Stimulated activated CD4-positive, alpha-beta T cell treated with anti-CD3 and anti-CD28 coated beads, TNF-alpha, amount 100 ng/mL, for 48 hours (primary cell): Measurements from ENCODE around the gene AMY2B.
"Not testable (repeated sequence)": the region's sequence is repeated elsewhere in the genome, so short reads cannot be mapped to it uniquely, and the experiment has no call there.

ENCODE experiments used
- DNase-seq, 3 donors: peaks; one replicate each; pipeline ENCODE4 v3.0.0-alpha.2; 2020; ENCODE audit warnings: low read depth in 3 of 3

AMY2B gene

DNA sequence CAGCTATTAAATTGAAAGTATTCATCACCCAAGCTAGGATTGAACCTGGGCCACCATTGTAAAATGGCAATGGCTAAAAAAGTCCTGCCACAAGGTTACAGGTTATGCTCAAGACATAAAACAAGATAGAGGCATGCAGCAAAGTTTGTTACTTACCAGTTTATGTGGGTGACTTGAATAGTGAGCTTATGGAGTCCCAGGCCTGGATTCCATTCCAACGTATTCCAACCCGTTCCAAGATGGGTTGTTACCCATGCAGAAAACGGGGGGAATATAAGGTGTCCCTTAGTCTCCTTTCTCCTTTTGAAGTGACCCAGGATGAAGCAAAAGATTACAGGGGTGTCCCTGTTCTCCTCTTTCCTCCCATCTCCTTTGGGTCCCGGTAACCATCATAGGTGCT, 56.0 kb downstream of the AMY2B start:
- not testable (repeated sequence) for DNase-seq
